GM19193 (cell line): ENCODE results near the gene STXBP2.

Source experiments
- POLR2A ChIP-seq: IDR thresholded peaks from 4 replicates; pipeline ENCODE4 v1.6.1; 2011; ENCODE audit not compliant: insufficient read depth, insufficient read length; ENCODE audit errors: extremely low read depth

The STXBP2 gene

DNA sequence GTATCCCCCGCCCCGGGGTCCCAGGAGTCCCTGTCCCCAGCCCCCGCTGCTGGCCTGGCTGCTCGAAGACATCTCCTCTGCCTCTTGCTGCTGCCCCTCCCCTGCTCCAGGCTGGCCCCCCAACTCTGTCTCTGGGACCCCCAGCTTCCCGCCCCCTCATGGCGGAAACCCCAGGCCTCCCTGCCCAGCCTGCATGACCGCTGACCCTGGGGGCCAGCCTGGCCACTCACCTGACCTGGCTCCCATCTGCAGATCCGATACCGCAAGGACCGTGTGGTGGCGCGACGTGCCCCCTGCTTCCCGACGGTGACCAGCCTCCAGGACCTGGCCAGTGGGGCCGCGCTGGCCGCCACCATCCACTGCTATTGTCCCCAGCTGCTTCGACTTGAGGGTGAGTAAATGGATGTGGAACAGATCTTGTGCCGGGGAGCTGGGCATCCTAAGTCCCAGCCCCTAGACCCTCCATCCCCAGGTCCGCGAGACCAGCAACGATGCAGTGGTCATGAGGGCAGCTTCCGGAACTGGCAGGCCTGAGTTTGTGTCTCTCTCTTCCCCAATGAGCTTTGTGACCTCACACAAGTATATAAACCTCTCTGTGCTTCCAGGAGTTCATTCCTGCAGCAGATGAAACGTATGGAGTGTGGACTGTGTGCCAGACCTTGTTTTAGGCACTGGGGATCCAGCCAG, 28.9 kb upstream of the STXBP2 start:
- TF ChIP-seq POLR2A, result no peak

DNA sequence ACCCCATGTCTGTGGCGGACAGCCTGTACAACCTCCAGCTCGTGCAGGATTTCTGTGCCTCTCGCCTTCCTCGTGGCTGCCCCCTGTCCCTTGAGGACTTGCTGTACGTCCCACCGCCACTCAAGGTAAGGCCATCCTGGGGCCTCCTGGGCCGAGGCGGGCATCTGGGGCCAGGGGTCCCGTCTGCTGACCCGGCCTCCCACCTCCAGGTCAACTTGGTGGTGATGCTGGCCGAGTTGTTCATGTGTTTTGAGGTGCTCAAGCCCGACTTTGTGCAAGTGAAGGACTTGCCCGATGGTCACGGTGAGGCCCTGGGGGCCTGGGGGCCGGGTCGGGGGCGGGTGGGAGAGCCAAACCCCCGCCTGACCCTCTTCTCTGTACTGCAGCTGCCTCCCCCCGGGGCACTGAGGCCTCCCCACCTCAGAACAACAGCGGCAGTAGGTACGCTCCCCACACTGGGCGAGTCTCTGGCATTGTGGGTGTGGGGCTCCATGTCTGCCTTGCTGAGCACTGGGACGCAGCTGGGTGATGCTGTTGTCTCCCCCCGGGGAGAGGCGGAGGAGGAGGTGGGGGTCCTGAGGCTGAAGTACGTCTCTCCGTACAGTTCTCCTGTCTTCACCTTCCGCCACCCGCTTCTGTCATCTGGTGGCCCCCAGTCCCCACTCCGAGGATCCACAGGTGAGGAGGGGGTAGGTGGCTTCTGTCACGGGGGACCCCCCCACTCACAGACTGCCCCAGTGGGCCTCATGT, 26.2 kb upstream of the STXBP2 start:
- no peak for TF ChIP-seq POLR2A

DNA sequence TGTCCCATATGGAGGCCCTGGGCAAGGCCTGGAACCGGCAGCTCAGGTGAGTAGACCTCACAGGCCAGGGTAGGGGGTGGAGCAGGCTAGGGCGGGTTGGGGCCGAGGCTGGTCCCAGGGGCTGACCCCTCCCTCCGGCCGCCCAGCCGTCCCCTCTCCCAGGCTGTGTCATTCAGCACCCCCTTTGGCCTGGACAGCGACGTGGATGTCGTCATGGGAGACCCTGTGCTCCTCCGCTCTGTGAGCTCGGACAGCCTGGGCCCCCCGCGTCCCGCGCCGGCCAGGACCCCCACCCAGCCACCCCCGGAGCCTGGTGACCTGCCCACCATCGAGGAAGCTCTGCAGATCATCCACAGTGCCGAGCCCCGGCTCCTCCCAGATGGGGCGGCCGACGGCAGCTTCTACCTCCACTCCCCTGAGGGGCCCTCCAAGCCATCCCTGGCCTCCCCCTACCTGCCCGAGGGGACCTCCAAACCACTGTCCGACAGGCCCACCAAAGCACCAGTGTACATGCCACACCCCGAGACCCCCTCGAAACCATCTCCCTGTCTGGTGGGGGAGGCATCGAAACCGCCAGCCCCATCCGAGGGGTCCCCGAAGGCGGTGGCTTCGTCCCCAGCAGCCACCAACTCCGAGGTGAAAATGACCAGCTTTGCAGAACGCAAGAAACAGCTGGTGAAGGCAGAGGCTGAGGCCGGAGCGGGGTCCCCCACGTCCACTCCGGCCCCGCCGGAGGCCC, 25.2 kb upstream of the STXBP2 start:
- no peak for TF ChIP-seq POLR2A

DNA sequence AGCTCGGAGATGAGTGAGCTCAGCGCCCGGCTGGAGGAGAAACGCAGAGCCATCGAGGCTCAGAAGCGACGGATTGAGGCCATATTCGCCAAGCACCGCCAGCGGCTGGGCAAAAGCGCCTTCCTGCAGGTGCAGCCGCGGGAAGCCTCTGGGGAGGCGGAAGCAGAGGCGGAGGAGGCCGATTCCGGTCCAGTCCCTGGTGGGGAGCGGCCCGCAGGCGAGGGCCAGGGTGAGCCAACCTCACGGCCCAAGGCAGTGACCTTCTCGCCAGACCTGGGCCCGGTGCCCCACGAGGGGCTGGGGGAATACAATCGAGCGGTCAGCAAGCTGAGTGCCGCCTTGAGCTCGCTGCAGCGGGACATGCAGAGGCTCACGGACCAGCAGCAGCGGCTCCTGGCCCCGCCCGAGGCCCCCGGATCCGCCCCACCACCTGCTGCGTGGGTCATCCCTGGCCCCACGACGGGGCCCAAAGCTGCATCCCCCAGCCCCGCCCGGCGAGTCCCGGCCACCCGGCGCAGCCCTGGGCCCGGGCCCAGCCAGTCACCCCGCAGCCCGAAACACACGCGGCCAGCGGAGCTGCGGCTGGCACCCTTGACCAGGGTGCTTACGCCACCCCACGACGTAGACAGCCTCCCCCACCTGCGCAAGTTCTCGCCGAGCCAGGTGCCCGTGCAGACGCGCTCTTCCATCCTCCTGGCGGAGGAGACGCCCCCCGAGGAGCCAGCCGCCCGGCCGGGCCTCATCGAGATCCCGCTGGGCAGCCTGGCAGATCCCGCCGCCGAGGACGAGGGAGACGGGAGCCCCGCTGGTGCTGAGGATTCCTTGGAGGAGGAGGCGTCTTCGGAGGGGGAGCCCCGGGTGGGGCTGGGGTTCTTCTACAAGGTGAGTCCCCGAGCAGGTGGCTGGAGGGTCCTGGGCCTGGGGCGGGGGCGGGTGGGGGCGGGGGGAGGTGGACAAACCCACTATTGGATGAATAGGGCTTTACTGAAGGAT, 24.3 kb upstream of the STXBP2 start:
- no peak for TF ChIP-seq POLR2A

DNA sequence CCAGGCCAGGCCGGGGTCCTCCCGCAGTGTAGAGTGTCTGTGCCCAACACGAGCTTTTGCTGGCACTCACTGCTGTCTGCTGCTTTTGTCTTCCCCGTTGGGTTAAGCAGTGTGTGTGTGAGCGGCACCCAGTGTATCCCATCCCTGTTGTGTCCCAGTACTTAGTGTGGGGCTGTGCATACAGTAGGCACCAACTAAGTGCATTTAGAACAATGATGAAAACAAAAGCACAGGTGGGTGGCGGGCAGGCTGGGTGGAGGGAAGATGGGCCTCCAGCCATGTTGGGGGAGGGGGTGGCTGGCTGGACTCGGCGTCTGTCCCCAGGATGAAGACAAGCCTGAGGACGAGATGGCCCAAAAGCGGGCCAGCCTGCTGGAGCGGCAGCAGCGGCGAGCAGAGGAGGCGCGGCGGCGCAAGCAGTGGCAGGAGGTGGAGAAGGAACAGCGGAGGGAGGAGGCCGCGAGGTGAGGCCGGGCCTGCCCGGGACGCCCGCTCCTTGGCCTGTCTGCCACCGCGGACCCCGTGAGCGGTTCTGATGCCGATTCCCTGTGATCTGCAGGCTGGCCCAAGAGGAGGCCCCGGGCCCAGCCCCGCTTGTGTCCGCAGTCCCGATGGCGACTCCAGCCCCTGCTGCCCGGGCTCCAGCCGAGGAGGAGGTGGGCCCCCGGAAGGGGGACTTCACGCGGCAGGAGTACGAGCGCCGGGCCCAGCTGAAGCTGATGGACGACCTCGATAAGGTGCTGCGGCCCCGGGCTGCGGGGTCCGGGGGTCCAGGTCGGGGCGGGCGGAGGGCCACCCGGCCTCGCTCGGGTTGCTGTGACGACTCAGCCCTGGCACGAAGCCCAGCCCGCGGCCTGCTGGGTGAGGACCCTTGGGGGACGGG, 21.8 kb upstream of the STXBP2 start:
- TF ChIP-seq POLR2A, result no peak

DNA sequence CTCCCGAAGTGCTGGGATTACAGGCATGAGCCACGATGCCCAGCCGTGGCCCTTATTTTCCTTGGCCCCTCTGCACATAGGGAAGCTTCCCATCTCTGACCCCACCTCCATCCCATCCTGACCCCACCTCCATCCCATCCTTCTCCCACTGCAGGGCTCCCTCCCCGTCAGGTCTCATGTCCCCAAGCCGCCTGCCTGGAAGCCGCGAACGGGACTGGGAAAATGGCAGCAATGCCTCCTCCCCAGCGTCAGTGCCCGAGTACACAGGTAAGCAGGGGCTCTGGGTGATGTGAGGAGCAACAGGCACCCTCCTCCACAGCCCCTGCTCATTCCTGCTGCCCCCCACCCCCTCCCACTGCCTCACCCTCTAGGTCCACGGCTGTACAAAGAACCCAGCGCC, 19.7 kb upstream of the STXBP2 start:
- TF ChIP-seq POLR2A, result no peak

DNA sequence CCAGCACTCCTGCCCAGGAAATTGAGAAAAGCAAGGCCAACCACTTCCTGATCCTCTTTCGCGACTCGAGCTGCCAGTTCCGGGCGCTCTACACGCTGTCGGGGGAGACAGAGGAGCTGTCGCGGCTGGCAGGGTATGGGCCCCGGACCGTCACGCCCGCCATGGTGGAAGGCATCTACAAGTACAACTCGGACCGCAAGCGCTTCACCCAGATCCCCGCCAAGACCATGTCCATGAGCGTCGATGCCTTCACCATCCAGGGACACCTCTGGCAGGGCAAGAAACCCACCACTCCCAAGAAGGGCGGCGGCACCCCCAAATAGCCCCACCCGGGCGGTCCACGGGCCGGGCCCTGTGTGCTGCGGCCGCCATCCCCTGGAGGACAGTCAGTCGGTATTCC, 19.2 kb upstream of the STXBP2 start:
- no peak for TF ChIP-seq POLR2A

DNA sequence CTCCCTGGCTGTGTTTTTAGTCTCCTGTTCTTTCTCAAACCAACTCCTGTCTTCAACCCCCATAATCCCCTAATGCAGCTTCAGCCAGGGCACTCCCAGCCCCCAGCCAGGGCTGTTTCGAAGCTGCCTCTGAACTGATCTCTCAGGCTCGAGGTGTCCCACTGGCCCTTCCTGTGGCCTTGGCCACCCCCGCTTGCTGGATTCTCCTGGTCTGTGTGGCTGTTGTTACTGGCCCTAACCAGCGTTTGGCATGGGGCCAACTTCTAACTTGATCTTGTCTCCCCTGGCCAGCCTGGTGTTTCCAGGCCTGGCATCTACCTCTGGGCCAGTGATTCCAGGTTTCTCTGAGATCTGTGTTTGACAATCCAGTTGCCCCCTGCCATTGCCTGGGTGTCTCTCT, 18.6 kb upstream of the STXBP2 start:
- no peak for TF ChIP-seq POLR2A

DNA sequence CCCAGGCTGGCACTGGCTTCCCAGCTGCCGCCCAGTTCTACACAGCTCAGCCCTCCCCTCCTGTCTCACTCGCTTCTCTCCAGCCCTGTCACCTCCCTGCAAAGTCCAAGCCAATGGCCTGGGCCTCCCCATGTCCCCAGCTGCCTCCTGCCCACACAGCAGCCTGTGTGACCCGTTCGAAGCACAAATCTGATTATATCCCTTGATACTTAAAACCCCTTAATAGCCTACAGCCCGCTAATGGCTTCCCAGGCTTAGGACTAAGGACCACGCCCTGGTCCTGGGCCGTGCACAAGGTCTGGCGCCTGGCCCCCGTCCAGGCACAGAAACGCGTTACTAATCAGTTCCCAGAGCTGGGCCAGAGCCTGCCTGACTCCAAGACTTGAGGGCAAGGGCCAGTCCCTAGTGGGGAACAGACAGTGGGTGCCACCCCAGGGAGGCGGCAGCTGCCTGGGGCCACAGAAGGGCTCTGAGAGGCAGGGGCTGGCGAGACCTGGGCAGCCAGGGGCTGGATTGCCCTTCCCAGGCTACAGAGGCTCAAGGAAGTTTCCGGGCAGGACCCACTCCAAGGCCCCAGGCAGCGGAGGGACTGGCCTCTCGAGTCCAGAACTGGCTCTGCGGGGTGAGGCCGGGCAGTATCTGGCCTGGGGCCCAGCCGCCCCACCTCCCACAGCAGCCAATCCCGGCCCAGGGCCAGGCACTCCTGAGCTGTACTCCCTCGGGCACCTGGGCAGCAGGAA, 18.0 kb upstream of the STXBP2 start:
- TF ChIP-seq POLR2A, result no peak

DNA sequence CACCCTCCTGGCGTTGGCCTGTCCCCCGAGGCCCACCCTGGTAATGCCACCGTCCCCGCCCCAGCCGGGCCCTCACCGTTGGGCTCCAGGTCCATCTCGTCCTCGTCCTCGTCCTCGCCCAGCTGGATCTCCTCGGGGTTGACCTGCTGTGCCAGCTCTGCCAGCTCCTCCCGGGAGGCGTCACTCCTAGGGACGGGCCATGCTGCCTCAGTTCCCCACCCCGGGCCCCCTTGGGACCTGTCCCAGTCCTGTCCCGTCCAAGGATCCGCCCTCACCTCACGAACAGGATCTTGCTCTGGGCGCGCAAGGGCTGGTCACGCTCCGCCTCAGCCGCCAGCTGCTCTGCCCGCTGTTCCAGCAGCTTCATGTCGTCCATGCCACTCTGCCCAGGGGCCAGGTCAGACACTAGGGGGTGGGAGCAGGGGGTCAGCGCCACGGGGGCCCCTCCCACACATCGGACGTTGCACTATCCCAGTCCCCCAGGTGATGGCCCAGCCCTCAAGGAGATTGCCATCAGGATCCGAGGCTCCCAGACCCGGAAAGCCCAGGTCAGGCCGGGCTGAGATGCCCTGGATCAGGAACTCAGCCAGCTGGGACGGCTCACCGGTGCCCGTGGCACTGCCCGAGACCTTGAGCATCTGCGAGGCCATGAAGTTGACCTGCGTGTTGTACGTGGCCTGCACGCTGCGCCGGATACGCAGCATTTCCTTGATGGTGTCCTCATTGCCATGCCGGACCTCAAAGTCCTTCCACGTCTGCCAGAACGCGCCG, 17.1 kb upstream of the STXBP2 start:
- TF ChIP-seq POLR2A, result no peak

DNA sequence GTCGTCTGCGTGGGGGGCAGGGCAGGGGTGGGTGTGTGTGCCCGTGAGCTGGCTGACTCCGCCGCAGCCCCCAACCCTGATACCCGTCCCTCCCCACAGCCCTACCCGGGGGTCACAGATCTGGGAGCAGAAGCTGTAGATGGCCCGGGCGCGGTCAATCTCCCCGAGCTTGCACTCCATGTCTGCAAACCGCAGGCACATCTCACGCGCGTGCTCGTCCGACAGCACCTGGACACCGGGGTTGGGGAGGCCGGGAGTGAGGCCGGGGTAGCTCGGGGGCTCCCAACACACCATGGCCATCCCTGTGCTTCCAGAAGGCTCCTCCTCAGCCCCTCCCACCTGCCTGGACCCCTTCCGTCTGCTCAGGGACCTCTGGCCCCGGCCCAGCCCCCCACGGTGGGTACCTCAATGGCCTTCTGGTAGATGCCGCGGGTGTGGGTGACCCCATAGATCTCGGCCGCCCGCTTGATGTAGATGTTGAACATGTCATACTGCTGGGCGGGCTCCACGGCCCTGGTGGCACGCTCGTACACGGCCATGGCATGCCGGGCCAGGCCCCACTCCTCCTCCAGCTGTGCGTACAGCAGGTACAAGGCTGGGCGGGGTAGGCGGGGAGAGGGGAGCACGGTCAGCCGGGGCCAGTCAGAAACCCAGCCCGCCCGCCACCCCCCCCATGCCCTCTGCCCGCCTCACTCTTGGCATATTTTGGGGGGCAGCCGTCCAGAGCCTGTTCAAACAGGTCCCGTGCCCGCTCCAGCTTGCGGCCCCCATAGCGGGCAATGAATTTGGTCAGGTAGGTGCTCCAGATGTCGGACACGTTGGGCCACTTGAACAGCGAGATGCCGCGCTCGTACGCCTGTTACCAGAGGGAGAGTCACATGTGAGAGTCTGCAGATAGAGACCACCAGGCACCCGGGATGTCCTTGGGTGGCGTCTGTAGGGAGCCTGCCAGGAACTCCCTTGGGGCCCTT, 16.2 kb upstream of the STXBP2 start:
- no peak for TF ChIP-seq POLR2A
